IPS-18a (cell line): ENCODE results near the gene DDX39B.
A peak's percentile ranks its signal among the peaks of the same experiment; 100 is the strongest.
"Not testable (repeated sequence)": the region's sequence is repeated elsewhere in the genome, so short reads cannot be mapped to it uniquely, and the experiment has no call there.

ENCODE experiments used
- H3K27ac ChIP-seq: one replicate; pipeline ENCODE4 v1.5.1; 2013; ENCODE audit warnings: low read length
- H3K27me3 ChIP-seq: one replicate; pipeline ENCODE4 v1.6.1; 2013; ENCODE audit warnings: mild to moderate bottlenecking, low read length; ENCODE audit not compliant: control insufficient read depth, insufficient read depth
- H3K36me3 ChIP-seq: one replicate; pipeline ENCODE4 v1.6.1; 2013; ENCODE audit warnings: low read depth, low read length; ENCODE audit not compliant: control insufficient read depth
- H3K4me1 ChIP-seq: one replicate; pipeline ENCODE4 v1.6.1; 2013; ENCODE audit warnings: low read depth, low read length; ENCODE audit not compliant: control insufficient read depth
- H3K4me3 ChIP-seq: one replicate; pipeline ENCODE4 v1.5.1; 2013; ENCODE audit warnings: low read length
- H3K9ac ChIP-seq: one replicate; pipeline ENCODE4 v1.6.1; 2013; ENCODE audit warnings: mild to moderate bottlenecking, low read length, moderate library complexity
- H3K9me3 ChIP-seq: one replicate; pipeline ENCODE4 v1.6.1; 2013; ENCODE audit warnings: low read depth, low read length; ENCODE audit not compliant: control insufficient read depth

DDX39B gene

DNA sequence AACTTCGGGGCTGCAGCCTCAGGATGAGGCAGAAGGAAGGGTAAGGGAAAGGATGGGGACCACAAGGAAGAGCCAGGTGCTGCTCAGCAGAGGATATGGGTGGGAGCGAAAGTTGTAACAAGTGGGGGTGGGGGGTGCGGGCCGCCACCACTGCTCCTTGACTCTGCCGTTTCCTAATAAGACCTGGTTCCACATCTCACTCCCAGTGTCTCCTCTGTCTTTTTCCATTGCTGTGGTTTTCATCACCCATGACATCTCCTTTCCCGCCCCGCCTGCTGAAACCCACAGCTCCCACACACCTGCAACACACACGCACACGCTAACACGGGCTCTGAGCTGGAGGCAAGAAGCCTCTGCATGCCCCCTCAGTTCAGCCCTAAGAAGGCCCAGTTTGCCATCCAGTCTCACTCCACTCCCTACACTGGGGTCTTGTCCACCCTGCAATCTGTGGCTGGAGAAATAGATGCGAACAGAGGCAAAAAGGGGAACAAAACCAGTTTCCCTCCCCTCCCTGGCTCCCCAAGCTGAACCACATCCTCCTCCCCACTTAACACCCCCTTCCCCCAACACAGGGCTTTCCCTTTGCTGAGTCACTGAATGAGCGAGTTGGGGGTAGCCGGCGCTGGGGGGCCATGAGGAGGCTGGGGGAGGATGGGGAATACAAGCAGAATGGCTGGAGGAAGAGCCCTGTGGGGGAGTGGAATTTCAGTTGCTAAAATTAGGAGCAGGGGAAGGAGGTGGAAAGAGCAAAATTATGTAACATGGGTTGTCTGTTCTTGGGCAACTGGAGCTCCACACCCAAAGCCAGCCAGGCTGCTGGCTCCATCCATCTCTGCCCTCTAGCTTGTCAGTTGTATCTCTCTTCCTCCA is 17.1 kb upstream of the DDX39B start:
- Histone ChIP-seq H3K9ac (no peak overlapping the region), H3K27me3 (no peaks in the 10 kb centered on the region), H3K9me3 (no peaks in the 10 kb centered on the region), H3K36me3 (peaks cover 7% of the 10 kb centered on the region), H3K4me1 (no peaks in the 10 kb centered on the region), H3K4me3 (no peak overlapping the region), H3K27ac (no peak overlapping the region)

DNA sequence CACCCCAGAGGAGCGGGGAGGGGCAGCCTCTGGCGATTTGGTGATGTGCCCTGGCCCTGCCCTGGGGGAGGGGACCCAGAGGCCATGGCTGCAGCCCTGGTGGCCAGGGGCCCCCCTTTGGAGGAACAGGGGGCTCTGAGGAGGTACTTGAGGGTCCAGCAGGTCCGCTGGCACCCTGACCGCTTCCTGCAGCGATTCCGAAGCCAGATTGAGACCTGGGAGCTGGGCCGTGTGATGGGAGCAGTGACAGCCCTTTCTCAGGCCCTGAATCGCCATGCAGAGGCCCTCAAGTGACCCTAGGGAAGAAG is 16.5 kb upstream of the DDX39B start:
- Histone ChIP-seq H3K4me3 (no peak overlapping the region), H3K27ac (no peak overlapping the region)

DNA sequence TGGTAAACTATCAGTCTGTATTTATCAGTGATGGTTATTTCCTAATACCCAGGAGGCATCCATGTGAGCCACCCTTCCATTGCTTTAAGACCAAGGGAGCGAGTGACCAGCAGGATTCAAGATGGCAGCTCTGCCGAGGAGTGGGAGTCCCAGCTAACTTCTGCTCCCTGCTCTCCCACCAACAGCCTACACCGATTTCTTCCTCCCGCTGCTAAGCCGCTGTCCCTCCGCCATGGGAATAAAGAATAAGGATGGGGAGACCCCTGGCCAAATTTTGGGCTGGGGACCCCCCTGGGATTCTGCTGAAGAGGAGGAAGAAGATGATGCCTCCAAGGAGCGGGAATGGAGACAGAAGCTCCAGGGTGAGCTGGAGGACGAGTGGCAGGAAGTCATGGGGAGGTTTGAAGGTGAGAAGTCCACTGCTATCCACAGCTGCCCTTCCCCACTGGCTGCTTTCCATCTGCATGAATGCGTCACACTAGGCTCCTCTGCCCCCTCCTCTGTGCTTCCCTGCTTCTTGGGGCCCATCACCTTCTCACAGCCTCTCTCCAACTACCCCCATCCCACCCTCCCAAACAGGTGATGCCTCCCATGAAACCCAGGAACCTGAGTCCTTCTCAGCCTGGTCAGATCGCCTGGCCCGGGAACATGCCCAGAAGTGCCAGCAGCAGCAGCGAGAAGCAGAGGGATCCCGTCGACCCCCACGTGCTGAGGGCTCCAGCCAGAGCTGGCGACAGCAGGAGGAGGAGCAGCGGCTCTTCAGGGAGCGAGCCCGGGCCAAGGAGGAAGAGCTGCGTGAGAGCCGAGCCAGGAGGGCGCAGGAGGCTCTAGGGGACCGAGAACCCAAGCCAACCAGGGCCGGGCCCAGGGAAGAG is 15.9 kb upstream of the DDX39B start:
- H3K4me3 ChIP-seq: no peak overlapping the region
- H3K27ac ChIP-seq: no peak overlapping the region
- H3K4me1 ChIP-seq: no peaks in the 10 kb centered on the region
- H3K9ac ChIP-seq: no peak overlapping the region
- peaks cover 7% of the 10 kb centered on the region for H3K36me3 ChIP-seq
- H3K27me3 ChIP-seq: no peaks in the 10 kb centered on the region
- H3K9me3 ChIP-seq: no peaks in the 10 kb centered on the region

More for the DNA sequence above, 16.5 kb upstream of the DDX39B start:
- Histone ChIP-seq H3K4me1 (no peaks in the 10 kb centered on the region), H3K27me3 (no peaks in the 10 kb centered on the region), H3K9me3 (no peaks in the 10 kb centered on the region), H3K9ac (no peak overlapping the region), H3K36me3 (peaks cover 7% of the 10 kb centered on the region)

DNA sequence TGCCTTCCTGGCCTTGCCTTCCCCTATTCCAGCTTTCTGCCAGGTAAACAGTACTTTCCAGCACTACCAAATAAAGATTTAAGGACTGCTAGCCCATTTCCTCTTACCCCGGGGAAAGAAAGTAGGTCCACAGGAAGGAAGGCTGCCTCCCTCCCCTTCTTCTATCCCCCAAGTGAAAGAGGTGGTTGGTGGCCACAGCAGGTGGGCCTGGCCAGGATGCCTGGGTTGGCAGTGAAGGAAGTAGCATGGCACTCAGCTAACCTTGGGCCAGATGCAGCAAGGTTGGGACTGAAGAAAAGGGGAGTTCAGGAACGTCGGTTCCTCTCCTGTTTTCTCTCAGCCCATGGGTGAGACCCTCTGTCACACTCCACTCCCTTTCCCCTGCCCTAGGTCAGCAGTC is 14.5 kb upstream of the DDX39B start:
- H3K9ac ChIP-seq: no peak overlapping the region
- peaks cover 7% of the 10 kb centered on the region for H3K36me3 ChIP-seq
- no peak overlapping the region for H3K27ac ChIP-seq
- H3K27me3 ChIP-seq: no peaks in the 10 kb centered on the region
- no peaks in the 10 kb centered on the region for H3K9me3 ChIP-seq
- no peaks in the 10 kb centered on the region for H3K4me1 ChIP-seq
- no peak overlapping the region for H3K4me3 ChIP-seq

DNA sequence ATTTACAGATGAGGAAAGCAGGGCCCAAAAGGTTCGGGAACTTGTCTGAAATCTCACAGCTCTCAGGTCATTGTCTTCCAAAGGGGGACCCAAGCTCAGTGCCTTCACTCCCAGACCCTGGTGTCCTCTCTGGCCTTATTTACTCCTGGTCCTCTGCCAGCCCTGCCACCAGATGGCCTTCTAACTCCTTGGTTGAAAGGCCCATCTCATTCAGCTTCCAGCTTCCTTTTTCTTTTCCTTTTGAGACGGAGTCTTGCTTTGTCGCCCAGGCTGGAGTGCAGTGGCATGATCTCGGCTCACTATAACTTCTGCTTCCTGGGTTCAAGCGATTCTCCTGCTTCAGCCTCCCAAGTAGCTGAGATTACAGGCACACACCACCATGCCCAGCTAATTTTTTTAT is 9.6 kb upstream of the DDX39B start:
- H3K36me3 ChIP-seq: peaks cover 25% of the 10 kb centered on the region
- not testable (repeated sequence) for H3K27me3 ChIP-seq, H3K9ac ChIP-seq, H3K9me3 ChIP-seq, H3K4me3 ChIP-seq, H3K27ac ChIP-seq, H3K4me1 ChIP-seq

DNA sequence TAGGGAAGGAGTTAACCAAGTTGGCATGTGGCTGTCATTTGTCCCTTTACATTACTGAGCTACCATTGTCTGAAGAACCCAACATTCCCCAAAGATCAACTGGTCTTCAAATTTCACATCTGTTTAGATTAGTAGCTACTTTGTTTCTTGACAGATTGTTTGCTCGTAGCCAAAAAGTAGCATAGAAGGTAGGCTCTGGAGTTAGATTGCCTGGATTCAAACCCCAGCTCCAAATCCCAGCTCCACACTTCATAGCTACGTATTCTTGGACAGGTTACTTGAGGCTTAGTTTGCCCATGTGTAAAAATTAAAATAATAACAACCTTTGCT is 6.7 kb upstream of the DDX39B start:
- H3K9me3 ChIP-seq: no peaks in the 10 kb centered on the region
- H3K9ac ChIP-seq: no peak overlapping the region
- H3K4me1 ChIP-seq: peaks cover 5% of the 10 kb centered on the region
- peaks cover 18% of the 10 kb centered on the region for H3K36me3 ChIP-seq
- no peak overlapping the region for H3K27ac ChIP-seq
- no peaks in the 10 kb centered on the region for H3K27me3 ChIP-seq
- no peak overlapping the region for H3K4me3 ChIP-seq

DNA sequence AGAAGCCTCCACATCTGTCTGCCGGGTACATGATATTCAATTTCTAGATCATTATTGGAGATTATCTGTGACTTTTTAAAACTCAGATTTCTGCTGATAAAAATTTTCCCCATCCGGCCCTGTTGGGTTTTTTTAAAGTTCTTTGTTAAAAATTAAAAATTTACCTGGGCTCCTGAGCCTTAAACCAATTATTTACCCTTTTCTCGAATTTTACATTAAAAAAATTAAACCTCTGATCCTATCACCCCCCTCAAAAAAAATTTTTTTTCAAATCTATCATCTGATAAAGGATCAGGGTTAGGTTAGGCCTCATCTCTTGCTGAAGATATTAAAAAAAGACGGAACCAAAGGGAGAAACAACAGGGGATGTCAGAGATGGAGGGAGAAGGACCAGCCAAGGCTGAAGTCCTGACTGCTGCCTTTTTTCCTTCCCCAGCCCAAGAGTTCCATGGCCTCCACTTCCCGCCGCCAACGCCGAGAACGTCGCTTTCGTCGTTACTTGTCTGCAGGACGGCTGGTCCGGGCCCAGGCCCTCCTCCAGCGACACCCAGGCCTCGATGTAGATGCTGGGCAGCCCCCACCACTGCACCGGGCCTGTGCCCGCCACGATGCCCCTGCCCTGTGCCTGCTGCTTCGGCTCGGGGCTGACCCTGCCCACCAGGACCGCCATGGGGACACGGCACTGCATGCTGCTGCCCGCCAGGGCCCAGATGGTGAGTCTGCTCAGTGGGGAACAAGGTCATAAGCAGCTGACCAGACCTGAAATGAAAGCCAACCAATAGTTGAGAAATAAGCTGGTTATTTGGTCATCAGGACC is 6.1 kb upstream of the DDX39B start:
- H3K27me3 ChIP-seq: no peaks in the 10 kb centered on the region
- no peaks in the 10 kb centered on the region for H3K9me3 ChIP-seq
- H3K4me3 ChIP-seq: peak overlapping the region; percentile 87
- peaks cover 18% of the 10 kb centered on the region for H3K36me3 ChIP-seq
- peaks cover 8% of the 10 kb centered on the region for H3K4me1 ChIP-seq
- H3K9ac ChIP-seq: peak overlapping the region; percentile 63
- H3K27ac ChIP-seq: peak overlapping the region; percentile 37

DNA sequence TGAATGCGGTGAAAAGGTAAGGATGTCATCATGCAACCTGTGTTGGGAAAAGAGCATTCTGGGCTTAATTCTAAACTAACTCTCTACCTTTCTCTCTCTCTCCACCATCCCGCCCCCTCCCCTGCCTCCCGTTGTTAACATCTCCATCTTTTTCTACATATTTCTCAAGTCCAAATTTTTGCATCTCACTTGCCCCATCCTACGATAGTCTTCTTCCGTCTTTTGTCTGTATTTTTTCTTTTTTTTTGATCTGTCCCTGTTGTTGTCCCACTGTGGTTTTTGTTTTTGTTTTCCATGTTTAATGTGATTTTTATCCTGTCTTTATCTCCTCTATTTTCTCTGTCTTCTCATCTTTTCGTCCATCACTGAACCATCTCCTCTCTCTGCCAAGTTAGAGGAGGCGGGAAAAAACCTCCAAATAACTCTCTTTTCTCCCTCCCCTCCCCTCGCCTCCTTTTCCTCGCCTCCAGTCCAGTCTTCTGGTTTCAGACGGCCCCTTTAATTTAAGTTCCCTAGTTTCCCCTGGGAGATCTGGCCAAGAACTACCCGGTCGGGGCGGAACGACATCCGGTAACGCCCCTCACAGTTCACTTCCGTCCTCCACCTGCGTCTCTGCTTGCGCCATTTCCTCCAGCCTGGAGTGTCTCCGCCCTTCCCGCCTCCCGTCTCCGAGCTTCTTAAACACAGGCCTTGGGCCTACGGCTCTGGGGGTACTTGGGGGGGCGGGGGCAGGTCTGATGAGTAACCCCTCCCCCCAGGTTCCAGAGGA is 5.3 kb upstream of the DDX39B start, which contains the start of gene NFKBIL1:
NFKBIL1 (plus strand) TSS at position 651 of the 769 bp plus-strand sequence; CDS start at position 738, 87 bp downstream.
- Histone ChIP-seq H3K4me1 (peaks cover 8% of the 10 kb centered on the region), H3K4me3 (peak within 1 kb of the TSS; percentile 87), H3K9me3 (no peaks in the 10 kb centered on the region), H3K27ac (peak within 1 kb of the TSS; percentile 70), H3K9ac (peak within 1 kb of the TSS; percentile 79), H3K36me3 (peaks cover 18% of the 10 kb centered on the region), H3K27me3 (no peaks in the 10 kb centered on the region)

DNA sequence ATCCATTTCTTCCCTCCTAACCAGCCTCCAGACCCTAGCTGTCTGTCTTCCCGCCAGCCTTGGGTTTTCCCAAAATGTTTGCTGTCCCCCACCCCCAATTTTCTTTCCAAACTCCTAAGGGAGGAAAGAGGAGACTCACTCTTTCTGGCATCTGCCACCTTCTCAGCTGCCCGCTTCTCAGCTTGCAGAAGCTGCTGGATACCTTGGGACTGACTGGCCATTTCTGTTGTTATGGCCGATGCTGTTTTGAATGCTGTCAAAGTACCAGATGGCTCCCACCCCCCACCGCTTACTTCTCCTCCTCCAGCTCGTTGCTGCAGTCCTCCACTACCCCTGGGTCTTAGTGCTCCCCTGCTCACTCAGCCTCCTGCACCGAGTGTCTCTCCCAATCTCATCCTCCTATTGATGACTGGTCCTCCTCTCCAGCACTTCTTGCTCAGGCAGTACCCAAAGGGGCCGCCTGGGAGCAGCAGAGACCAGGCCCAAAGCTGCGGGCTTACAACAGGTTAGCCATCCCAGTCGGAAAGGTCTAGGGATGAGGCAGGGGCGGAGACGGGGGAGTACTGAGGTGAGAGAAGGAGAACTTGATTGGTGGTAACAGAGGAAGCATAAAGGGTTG is 4.6 kb upstream of the DDX39B start, which contains the start of gene ATP6V1G2:
ATP6V1G2 (minus strand) TSS at position 270 of the 619 bp plus-strand sequence; CDS start at position 221, 49 bp downstream.
- H3K4me3 ChIP-seq: peak within 1 kb of the TSS; percentile 87
- H3K9me3 ChIP-seq: no peaks in the 10 kb centered on the region
- peaks cover 8% of the 10 kb centered on the region for H3K4me1 ChIP-seq
- no peaks in the 10 kb centered on the region for H3K27me3 ChIP-seq
- H3K27ac ChIP-seq: peak within 1 kb of the TSS; percentile 70
- H3K36me3 ChIP-seq: peaks cover 18% of the 10 kb centered on the region
- peak within 1 kb of the TSS; percentile 79 for H3K9ac ChIP-seq

DNA sequence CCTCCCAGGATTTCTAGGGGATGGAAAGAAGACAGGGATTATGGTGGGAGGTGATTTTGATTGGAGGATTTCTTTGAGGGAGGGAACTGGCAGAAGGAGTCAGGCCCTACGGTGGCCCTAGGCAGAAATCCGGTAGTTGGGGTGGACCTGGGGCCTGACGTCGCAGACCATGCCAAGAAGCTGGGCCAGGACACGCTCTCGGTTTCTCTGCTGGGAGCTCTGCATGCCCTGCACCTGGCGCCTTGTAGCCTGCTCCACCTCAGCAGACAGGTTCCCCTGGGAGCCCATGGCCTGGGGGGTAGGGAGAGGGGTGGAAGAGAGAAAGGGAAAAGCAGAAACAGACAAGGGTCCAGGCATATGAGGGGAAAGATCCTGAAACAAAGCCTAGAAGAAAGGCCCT is 3.5 kb upstream of the DDX39B start:
- H3K27ac ChIP-seq: no peak overlapping the region
- peaks cover 8% of the 10 kb centered on the region for H3K4me1 ChIP-seq
- H3K36me3 ChIP-seq: peaks cover 17% of the 10 kb centered on the region
- H3K27me3 ChIP-seq: no peaks in the 10 kb centered on the region
- no peak overlapping the region for H3K4me3 ChIP-seq
- H3K9ac ChIP-seq: no peak overlapping the region
- no peaks in the 10 kb centered on the region for H3K9me3 ChIP-seq
